Right ventricle myocardium inferior (tissue), 1 donor: ENCODE data around the gene MYOM1. TPM values are rescaled to one million over a fixed set of nuclear protein-coding genes. Genes with fewer than 3 reads are reported as not detected.
"Not testable (repeated sequence)": the region's sequence is repeated elsewhere in the genome, so short reads cannot be mapped to it uniquely, and the experiment has no call there.

Experiments
- ATAC-seq: fragments of 200-7000 bp; cut with Tn5 transposase; one replicate; pipeline ENCODE4 v1.9.1; 2020; ENCODE audit warnings: mild to moderate bottlenecking, moderate library complexity
- DNase-seq: peaks from one replicate; pipeline ENCODE4 v3.0.0; 2021; ENCODE audit errors: missing footprints
- intact Hi-C: fragments of 100-400 bp; cut with DNase I; formaldehyde crosslinking; loops from one replicate; pipeline ENCODE4 v1.11.0; 2022
- total RNA-seq: library from RNA; stranded (reverse); fragmentation: NEBNext Ultra II Directional; extraction: Animal tissue kit (Norgen Biotek cat#: 25700); gene quantifications from one replicate; pipeline ENCODE4 v1.2.1, GENCODE V29; 2021
- donor health status: DM: no; HTN: yes; CAD: no; lungs with severe emphysema.

MYOM1 gene
- total RNA-seq, 1 donor from 2014 or later: 611 TPM

- intact Hi-C loops: not testable (repeated sequence)
These were observed 21.4 kb downstream of the MYOM1 start for GRCh38 chr18:3198260-3198860.

DNA sequence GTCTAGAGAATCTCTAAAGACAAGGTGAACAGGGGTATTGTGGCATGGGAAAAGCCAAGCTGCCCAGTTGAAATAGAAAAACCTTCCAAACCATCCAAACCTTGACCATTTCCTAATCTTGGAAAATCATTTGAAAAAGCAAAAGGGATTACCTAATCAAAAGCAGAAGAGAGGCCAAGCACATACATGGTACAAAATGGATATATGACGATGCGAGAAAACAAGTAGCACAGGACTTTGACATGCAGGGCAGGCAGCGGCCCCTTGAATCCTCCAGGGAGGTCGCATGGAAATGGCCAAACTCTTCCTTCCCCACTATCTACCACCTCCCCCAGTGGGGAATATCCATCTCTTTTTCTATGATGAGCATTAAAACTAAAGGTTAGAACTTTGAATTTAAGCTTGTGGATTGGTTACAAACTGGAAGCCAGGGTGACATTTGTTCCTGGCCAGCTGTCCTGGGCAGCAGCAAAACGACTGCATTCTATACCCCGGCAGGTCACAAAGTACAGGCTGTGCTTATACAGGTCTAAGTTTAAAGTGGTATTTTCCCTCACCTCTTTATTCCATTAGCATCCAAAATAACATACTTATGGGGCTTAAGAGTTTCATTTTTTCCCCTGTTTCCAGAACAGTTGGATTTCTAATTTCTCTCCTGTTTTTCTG, 24.7 kb downstream of the MYOM1 start:
- ATAC-seq: peak; percentile 71
- intact Hi-C loops: no loop called here
- DNase-seq: no peak

More at GRCh38 chr18:3198260-3198860, 21.4 kb downstream of the MYOM1 start:
- not testable (repeated sequence) for DNase-seq, ATAC-seq

DNA sequence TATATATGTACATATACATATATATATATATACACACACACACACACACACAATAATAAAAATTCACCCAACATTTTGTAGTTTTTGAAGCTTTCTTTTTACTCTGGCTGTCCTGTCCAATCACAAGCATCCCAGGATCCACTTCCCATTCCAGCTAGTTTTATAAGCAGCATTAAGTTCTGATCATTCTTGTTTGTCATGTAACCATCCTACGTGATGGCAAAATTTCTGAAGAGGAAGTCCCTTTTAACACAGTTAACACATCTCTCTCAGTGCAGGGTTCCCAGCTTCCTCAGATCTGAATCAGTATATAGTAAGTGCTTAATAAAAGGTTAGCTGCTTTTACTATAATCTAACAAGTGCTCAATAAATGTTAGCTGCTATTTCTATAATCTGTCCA, 26.4 kb downstream of the MYOM1 start:
- DNase-seq: no peak
- no peak for ATAC-seq
- intact Hi-C loops: no loop called here

GRCh38 chr18:3192752-3193151, 27.0 kb downstream of the MYOM1 start:
- ATAC-seq (no peak), DNase-seq (no peak)
- intact Hi-C loops: no loop called here

DNA sequence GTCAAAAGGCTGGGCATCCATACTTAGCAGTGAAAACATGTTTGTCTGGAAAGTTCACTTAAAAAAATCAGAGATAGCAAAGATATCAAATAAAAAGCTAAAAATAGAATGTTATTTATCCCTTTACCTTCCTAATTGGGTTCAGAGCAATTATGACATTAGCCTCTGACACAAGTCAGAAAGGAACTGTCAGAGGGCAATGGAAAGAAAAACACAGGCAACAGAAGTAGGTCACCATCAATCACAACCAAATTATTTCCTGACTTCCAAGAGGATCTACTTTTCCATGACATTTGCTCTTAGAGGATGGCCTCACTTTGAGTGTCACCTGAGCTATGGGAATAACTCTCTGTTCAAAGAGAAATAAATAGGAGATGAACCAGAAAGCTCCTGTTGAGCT, 27.5 kb downstream of the MYOM1 start:
- intact Hi-C loops: no loop called here
- DNase-seq (no peak), ATAC-seq (no peak)

DNA sequence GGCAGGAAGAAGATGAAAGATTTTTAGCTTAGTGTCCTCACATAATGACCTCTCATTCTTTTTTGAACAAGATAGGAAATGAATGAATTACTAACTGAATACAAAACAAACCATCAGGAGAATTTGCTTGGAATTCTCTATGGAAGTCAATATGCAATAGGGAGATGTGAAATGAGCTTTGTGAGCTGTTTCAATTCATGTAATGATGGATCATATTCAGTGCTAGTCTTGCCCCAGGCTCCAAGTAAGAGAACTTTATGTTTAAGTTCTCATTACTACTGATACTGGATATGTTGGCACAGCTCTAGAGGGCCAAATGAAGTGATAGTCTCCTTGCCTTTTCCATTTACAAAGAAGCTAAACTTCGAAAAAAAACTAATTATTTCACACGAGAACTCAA, 29.2 kb downstream of the MYOM1 start:
- DNase-seq (no peak), ATAC-seq (no peak)
- intact Hi-C loops: no loop called here

- ATAC-seq (no peak), DNase-seq (no peak)
- intact Hi-C loops: no loop called here
These were observed 29.9 kb downstream of the MYOM1 start for GRCh38 chr18:3189884-3190283.

GRCh38 chr18:3186678-3187658, 32.8 kb downstream of the MYOM1 start:
- DNase-seq (no peak), ATAC-seq (no peak)
- intact Hi-C loops: loop anchor here (2.0 kb wide), 1 partner anchor 60 kb away; the partner anchor contains the start of gene MYL12A

DNA sequence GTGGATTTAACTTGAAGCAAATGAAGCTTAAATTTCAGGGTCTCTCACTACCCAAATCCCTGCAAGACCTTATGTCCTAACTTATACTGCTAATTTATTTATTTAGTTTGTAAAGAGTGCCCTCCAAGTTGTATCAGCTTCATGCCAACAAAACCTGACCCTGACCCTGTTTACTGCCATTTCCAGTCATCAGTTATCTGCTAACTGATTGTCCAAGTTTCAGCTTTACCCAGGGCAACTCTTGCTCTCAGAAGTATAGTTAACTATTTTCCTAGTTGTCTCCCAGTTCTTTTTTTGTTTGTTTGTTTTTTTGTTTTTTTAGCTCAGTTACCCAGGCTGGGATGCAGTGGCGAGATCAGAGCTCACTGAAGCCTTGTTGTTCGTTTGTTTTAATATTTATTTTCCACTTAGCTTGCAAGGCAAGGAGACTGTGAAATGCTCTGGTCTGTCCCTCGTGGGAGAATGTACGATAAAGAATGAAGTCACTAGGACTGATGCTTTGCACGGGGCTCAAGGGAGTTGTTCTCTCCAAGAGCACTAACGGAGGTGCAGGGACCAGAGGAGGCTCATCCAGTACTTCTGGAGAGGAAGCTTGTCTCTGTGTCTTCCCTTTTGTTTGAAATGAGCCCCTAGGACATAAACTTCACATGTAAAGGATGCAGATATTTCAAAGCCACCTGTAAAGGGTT, 35.3 kb downstream of the MYOM1 start:
- intact Hi-C loops: no loop called here
- ATAC-seq (peak; percentile 62), DNase-seq (no peak)

GRCh38 chr18:3183103-3183717, 36.6 kb downstream of the MYOM1 start:
- ATAC-seq: peak; percentile 53
- no peak for DNase-seq
- intact Hi-C loops: no loop called here

DNA sequence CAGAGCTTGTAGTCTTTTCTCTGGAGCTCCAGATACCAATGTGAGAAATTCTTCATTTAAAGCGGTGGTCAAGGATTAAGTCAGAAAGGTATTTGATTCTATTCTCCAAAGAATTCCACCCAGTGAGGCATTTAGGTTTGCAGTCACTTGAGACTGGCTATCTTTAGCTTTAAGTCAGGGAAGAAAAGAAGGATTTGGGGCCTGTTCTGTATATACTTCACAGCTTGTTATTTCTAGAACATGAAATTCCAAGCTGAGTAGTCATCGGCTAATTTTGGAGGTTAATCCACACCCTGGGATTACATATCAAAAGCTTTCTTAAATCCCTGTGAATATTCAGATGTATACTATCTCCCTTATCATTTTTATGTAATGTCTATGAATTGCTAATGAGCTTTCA, 39.4 kb downstream of the MYOM1 start:
- intact Hi-C loops: no loop called here
- DNase-seq: no peak
- ATAC-seq: no peak

DNA sequence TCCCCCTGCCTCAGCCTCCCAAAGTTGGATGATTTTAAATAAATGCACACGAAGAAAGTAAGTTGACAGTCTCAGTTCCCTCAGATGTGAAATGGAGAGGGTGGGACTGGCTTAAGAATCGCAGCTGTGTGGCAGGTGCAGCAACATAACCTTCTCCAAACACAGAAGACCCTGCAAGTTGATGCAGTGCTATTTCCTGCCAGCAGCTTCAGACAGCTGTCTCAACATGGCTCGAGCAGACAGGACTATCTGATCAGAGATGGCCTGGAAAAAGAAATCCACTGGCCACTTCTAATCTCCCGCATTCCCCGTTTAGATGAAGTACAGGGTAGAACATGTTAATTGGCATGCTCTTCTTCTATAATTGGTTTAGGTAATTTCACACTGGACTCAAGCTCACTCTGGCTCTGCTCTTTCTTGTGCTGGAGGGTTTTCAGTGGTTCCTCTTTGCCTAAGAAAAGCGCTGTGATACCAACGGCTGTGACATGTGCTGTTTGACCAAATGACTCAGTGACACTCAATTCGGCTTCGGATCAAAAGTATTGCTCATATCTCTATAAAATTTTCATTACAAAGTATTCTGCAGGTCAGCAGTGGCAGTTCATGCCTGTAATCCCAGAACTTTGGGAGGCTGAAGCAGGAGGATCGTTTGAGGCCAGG, 40.2 kb downstream of the MYOM1 start:
- intact Hi-C loops: no loop called here
- ATAC-seq (no peak), DNase-seq (no peak)

GRCh38 chr18:3177902-3178687, 41.7 kb downstream of the MYOM1 start:
- ATAC-seq (peak; percentile 64), DNase-seq (peak; percentile 83)
- intact Hi-C loops: no loop called here

DNA sequence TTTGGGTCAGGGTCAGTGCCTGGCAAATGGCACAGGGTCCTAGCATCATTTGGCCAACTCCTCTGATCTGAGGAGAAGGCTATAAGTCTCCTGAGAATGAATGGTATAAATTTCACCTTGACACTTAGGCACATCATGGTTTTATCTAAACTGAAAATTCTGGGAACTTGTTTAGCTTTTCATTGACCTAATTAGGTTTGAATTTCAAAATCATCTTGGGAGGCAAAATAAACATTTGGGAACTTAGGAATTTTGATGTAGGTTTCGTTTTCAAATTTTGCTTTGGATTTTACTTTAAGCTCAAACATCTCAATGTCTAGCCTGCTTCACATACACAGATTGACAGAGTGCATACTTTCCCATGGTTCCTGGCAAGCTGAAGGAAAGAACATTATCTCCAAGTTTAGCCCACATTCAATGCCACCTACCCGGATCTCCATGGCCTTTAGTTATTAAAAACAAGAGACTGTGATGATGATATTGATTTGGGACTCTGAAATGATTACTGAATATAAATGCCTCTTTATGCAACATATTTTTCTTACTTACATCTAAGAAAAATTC, 44.5 kb downstream of the MYOM1 start:
- intact Hi-C loops: no loop called here
- no peak for DNase-seq
- no peak for ATAC-seq

GRCh38 chr18:3172097-3172496, 47.7 kb downstream of the MYOM1 start:
- ATAC-seq: no peak

GRCh38 chr18:3171631-3172030, 48.1 kb downstream of the MYOM1 start:
- no peak for DNase-seq
- no peak for ATAC-seq
- intact Hi-C loops: no loop called here

More at GRCh38 chr18:3172097-3172496, 47.7 kb downstream of the MYOM1 start:
- intact Hi-C loops: no loop called here
- no peak for DNase-seq
